ENCODE results near the gene MAP2K3. TPM values are rescaled to one million over a fixed set of nuclear protein-coding genes. Genes with fewer than 3 reads are reported as not detected.
"Not testable (repeated sequence)": the region's sequence is repeated elsewhere in the genome, so short reads cannot be mapped to it uniquely, and the experiment has no call there.

MAP2K3 gene
- total RNA-seq, 1 donor from 2014 or later = 149 TPM

GRCh38 chr17:21306611-21307272, 22.2 kb downstream of the MAP2K3 start:
- H3K4me1 Mint-ChIP-seq (ENCODE audit: low read depth); DNase-seq (ENCODE audit: low spot score); H3K27ac Mint-ChIP-seq; intact Hi-C loops (cut with micrococcal nuclease); H3K4me3 Mint-ChIP-seq (ENCODE audit: low read depth); H3K27me3 Mint-ChIP-seq (ENCODE audit: low read depth): not testable (repeated sequence)
- Mint-ChIP-seq H3K36me3 (ENCODE audit: low read depth) (peaks cover 80% of the 10 kb centered on the region), H3K9me3 (peaks cover 11% of the 10 kb centered on the region)

GRCh38 chr17:21307273-21307625, 22.7 kb downstream of the MAP2K3 start:
- intact Hi-C loops (cut with micrococcal nuclease); H3K4me1 Mint-ChIP-seq (ENCODE audit: low read depth); H3K27ac Mint-ChIP-seq; H3K27me3 Mint-ChIP-seq (ENCODE audit: low read depth); DNase-seq (ENCODE audit: low spot score); H3K4me3 Mint-ChIP-seq (ENCODE audit: low read depth): not testable (repeated sequence)
- peaks cover 11% of the 10 kb centered on the region for H3K9me3 Mint-ChIP-seq
- H3K36me3 Mint-ChIP-seq (ENCODE audit: low read depth) = peaks cover 80% of the 10 kb centered on the region

GRCh38 chr17:21308931-21309381, 24.4 kb downstream of the MAP2K3 start:
- H3K4me3 Mint-ChIP-seq (ENCODE audit: low read depth); H3K27me3 Mint-ChIP-seq (ENCODE audit: low read depth); H3K27ac Mint-ChIP-seq; H3K9me3 Mint-ChIP-seq; H3K4me1 Mint-ChIP-seq (ENCODE audit: low read depth); intact Hi-C loops (cut with micrococcal nuclease); DNase-seq (ENCODE audit: low spot score): not testable (repeated sequence)
- H3K36me3 Mint-ChIP-seq (ENCODE audit: low read depth) = peaks cover 79% of the 10 kb centered on the region

GRCh38 chr17:21310061-21310765, 25.7 kb downstream of the MAP2K3 start:
- intact Hi-C loops (cut with micrococcal nuclease); H3K4me1 Mint-ChIP-seq (ENCODE audit: low read depth); DNase-seq (ENCODE audit: low spot score); H3K27ac Mint-ChIP-seq; H3K4me3 Mint-ChIP-seq (ENCODE audit: low read depth); H3K27me3 Mint-ChIP-seq (ENCODE audit: low read depth); H3K9me3 Mint-ChIP-seq: not testable (repeated sequence)
- H3K36me3 Mint-ChIP-seq (ENCODE audit: low read depth) = peaks cover 75% of the 10 kb centered on the region

- H3K27ac Mint-ChIP-seq; intact Hi-C loops (cut with micrococcal nuclease); H3K9me3 Mint-ChIP-seq; H3K27me3 Mint-ChIP-seq (ENCODE audit: low read depth); H3K4me3 Mint-ChIP-seq (ENCODE audit: low read depth); H3K4me1 Mint-ChIP-seq (ENCODE audit: low read depth); DNase-seq (ENCODE audit: low spot score): not testable (repeated sequence)
- H3K36me3 Mint-ChIP-seq (ENCODE audit: low read depth) = peaks cover 68% of the 10 kb centered on the region
Observed at GRCh38 chr17:21310766-21311602, 26.5 kb downstream of the MAP2K3 start.

- H3K27ac Mint-ChIP-seq = no peak overlapping the region
- H3K9me3 Mint-ChIP-seq = peaks cover 6% of the 10 kb centered on the region
- no peak for DNase-seq (ENCODE audit: low spot score)
- H3K36me3 Mint-ChIP-seq (ENCODE audit: low read depth) = peaks cover 51% of the 10 kb centered on the region
- H3K4me1 Mint-ChIP-seq (ENCODE audit: low read depth) = no peaks in the 10 kb centered on the region
- H3K27me3 Mint-ChIP-seq (ENCODE audit: low read depth) = no peaks in the 10 kb centered on the region
- H3K4me3 Mint-ChIP-seq (ENCODE audit: low read depth) = no peak overlapping the region
- intact Hi-C loops (cut with micrococcal nuclease) = no loop called here
Observed at GRCh38 chr17:21313320-21313719, 28.8 kb downstream of the MAP2K3 start.

DNA sequence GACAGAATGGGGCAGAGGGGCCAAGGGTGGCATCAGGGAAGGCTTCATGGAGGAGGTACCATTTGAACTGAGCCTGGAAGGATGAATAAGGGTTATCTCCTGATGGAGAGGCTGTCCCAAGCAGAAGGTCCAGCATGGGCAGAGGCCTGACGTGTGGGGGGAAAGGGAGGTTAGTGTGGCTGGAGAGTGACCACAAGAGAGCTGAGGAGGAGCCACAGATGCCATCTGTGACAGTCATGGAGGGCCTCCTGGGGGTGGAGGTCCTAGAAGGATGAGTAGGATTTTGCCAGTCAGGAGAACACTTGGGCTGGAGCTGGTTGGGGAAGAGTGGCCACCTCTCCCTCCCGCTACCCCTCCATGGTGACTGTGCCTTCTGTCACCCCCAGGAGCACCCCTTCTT, 29.2 kb downstream of the MAP2K3 start:
- H3K27me3 Mint-ChIP-seq (ENCODE audit: low read depth); intact Hi-C loops (cut with micrococcal nuclease); H3K4me3 Mint-ChIP-seq (ENCODE audit: low read depth); H3K27ac Mint-ChIP-seq; H3K4me1 Mint-ChIP-seq (ENCODE audit: low read depth); DNase-seq (ENCODE audit: low spot score); H3K9me3 Mint-ChIP-seq: not testable (repeated sequence)
- peaks cover 46% of the 10 kb centered on the region for H3K36me3 Mint-ChIP-seq (ENCODE audit: low read depth)

- DNase-seq (ENCODE audit: low spot score); H3K27me3 Mint-ChIP-seq (ENCODE audit: low read depth); H3K27ac Mint-ChIP-seq; H3K4me3 Mint-ChIP-seq (ENCODE audit: low read depth); H3K4me1 Mint-ChIP-seq (ENCODE audit: low read depth); H3K9me3 Mint-ChIP-seq; intact Hi-C loops (cut with micrococcal nuclease): not testable (repeated sequence)
- H3K36me3 Mint-ChIP-seq (ENCODE audit: low read depth) = peaks cover 41% of the 10 kb centered on the region
Observed at GRCh38 chr17:21314261-21314664, 29.8 kb downstream of the MAP2K3 start.

- peaks cover 39% of the 10 kb centered on the region for H3K36me3 Mint-ChIP-seq (ENCODE audit: low read depth)
- intact Hi-C loops (cut with micrococcal nuclease); H3K4me1 Mint-ChIP-seq (ENCODE audit: low read depth); H3K27me3 Mint-ChIP-seq (ENCODE audit: low read depth); H3K4me3 Mint-ChIP-seq (ENCODE audit: low read depth); H3K27ac Mint-ChIP-seq; DNase-seq (ENCODE audit: low spot score); H3K9me3 Mint-ChIP-seq: not testable (repeated sequence)
Observed at GRCh38 chr17:21314701-21315111, 30.2 kb downstream of the MAP2K3 start.

DNA sequence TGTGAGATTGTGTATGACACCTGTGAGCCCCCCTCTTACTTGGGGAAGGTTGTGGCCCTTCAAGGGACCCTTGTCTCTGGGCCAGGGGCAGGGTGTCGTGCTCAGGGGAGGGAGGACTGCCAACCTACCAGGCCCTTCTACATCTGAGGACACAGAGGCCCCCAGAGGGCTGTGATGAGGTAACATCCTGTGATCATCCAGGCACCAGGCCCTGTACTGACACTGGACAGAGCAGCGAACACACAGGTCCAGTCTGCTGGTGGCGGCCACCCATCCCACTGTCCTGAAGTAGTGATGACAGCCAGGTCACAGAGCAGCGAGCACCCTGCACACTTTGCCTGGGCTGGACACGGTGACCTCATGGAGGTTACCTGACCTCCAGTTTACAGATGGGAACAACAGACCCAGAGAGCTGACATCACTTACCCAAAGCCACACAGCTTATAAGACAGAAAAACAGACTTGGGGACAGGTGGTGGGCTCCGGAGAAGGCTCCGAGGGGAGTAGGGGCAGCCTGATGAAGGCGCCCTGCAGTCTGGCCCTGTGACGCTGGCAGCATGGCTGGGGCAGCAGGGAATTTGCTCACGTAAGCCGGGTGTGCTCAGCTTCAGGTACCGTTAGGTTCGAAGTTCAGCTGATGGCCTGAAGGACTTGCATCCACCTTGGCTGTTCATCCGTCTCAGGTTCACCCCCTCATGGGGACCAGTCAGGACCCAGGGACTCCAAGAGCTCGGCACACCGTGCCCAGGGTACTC, 30.9 kb downstream of the MAP2K3 start:
- H3K36me3 Mint-ChIP-seq (ENCODE audit: low read depth) = peaks cover 32% of the 10 kb centered on the region
- DNase-seq (ENCODE audit: low spot score); H3K27ac Mint-ChIP-seq; H3K4me1 Mint-ChIP-seq (ENCODE audit: low read depth); H3K4me3 Mint-ChIP-seq (ENCODE audit: low read depth); H3K27me3 Mint-ChIP-seq (ENCODE audit: low read depth); intact Hi-C loops (cut with micrococcal nuclease); H3K9me3 Mint-ChIP-seq: not testable (repeated sequence)

DNA sequence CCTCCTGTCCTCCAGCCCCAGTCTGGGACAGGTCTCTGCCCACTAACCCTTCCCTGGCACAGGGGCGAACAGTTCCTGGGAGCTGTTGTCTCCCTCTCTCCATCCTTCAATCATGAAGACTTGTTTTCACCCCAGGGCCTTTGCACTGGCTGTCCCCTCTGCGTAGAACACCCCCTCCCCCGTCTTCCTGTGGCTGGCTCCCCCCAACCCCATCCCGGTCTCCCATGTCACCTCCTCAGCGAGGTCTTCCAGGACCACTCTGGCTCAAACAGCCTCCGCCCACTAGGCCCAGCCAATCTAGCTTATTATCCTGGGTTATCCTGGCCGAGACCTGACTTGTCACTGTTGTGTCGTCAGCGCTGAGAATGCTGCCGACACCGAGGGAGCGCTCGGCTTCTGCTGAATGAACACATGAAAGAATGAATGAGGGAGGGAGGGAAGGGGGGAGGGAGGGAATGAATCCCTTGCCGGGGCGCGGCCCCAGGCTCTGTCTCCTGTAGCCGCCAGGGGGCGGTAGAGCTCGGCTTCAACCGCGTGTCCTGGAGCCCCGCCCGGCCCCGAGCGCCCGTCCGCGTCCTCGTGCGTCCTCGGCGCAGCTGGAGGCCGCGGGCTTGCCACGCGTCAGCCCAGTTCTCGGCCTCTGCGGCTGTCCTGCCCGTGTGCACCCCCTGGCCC, 31.8 kb downstream of the MAP2K3 start:
- H3K36me3 Mint-ChIP-seq (ENCODE audit: low read depth) = peaks cover 25% of the 10 kb centered on the region
- DNase-seq (ENCODE audit: low spot score); H3K9me3 Mint-ChIP-seq; H3K4me3 Mint-ChIP-seq (ENCODE audit: low read depth); intact Hi-C loops (cut with micrococcal nuclease); H3K27me3 Mint-ChIP-seq (ENCODE audit: low read depth); H3K4me1 Mint-ChIP-seq (ENCODE audit: low read depth); H3K27ac Mint-ChIP-seq: not testable (repeated sequence)

DNA sequence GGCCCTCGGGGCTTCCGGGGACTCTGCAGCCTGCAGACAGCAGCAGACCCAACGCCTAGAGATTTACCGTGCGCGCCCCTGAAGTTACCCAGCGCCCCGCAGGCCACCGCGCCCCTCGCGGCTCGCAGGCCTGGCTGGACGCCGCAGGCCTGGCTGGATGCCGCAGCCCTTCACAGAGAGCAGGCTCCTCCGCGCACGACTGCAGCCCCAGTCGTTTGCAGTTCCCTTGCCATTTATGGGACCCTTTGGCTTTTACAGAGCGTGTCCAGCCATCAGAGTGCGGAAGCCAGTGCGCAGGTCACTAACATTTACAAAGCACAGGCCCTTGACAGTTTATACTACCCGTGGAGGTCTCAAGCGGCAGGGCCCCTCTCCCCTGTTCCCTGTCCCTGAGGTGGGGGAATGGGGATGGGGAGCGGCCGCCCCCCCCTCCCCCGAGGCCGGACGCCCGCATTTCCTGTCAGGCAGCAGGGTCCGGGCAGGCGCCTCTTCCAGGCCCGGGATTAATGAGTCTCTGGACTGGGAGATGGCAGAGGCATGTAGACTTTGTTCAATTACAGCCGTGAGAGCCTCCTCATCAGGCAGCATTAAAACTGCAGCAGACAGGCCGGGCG, 32.5 kb downstream of the MAP2K3 start:
- H3K27me3 Mint-ChIP-seq (ENCODE audit: low read depth); H3K4me3 Mint-ChIP-seq (ENCODE audit: low read depth); H3K4me1 Mint-ChIP-seq (ENCODE audit: low read depth); intact Hi-C loops (cut with micrococcal nuclease); H3K9me3 Mint-ChIP-seq; H3K27ac Mint-ChIP-seq; DNase-seq (ENCODE audit: low spot score): not testable (repeated sequence)
- peaks cover 19% of the 10 kb centered on the region for H3K36me3 Mint-ChIP-seq (ENCODE audit: low read depth)
